ENCODE data around the gene KLHDC4.
"Not testable (repeated sequence)": the region's sequence is repeated elsewhere in the genome, so short reads cannot be mapped to it uniquely, and the experiment has no call there.

Gene KLHDC4

DNA sequence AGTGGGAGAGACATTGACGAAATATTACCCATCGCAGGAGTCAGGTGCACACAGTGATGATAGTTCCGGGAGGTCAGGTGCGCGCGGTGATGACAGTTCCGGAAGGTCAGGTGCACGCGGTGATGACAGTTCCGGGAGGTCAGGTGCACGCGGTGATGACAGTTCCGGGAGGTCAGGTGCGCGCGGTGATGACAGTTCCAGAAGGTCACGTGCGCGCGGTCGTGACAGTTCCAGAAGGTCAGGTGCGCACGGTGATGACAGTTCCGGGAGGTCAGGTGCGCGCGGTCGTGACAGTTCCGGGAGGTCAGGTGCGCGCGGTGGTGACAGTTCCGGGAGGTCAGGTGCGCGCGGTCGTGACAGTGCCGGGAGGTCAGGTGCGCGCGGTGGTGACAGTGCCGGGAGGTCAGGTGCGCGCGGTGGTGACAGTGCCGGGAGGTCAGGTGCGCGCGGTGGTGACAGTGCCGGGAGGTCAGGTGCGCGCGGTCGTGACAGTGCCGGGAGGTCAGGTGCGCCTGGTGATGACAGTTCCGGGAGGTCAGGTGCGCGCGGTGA is 84.7 kb downstream of the KLHDC4 start:
- not testable (repeated sequence) for DNase-seq

DNA sequence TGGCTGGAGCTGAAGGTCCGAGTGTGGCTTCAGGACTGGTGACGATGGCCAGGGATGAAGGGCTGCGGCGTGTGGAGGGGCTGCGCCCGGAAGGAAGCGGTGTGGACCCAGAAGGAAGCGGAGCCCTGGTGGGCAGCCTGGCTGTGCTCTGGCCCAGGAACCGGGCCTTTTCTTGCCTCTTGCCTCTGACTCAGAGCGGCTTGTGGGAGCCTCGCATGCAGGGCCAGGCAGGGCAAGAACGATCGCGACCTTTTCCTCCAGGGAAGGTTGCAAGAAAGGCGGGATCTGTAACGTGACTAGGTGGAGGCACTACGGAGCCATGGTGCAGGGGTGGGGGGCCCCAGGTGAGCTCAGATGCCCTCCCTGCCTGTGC is 85.5 kb downstream of the KLHDC4 start:
- DNase-seq: no peak

- no peak for DNase-seq
Observed at GRCh38 chr16:87679593-87680271, 86.1 kb downstream of the KLHDC4 start.

DNA sequence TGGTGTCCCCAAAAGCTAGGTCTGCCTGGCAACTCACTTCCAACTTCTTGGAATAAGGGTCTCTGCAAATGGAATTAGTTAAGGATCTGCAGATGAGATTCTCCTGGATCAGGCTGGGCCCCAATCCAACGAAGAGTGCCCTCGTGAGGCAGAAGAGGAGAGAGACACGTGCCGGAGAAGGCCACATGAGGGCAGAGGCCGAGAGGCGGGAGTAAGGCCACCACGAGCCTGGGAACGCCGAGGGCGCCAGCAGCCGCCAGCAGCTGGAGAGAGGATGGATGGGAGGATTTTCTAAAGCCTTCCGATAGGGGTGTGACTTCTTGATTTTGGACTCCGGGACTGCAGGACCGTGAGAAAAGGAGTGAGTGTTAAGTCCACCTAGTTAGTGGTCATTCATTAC is 87.2 kb downstream of the KLHDC4 start:
- no peak for DNase-seq

- DNase-seq: no peak
Observed at GRCh38 chr16:87677830-87678229, 88.0 kb downstream of the KLHDC4 start.

DNA sequence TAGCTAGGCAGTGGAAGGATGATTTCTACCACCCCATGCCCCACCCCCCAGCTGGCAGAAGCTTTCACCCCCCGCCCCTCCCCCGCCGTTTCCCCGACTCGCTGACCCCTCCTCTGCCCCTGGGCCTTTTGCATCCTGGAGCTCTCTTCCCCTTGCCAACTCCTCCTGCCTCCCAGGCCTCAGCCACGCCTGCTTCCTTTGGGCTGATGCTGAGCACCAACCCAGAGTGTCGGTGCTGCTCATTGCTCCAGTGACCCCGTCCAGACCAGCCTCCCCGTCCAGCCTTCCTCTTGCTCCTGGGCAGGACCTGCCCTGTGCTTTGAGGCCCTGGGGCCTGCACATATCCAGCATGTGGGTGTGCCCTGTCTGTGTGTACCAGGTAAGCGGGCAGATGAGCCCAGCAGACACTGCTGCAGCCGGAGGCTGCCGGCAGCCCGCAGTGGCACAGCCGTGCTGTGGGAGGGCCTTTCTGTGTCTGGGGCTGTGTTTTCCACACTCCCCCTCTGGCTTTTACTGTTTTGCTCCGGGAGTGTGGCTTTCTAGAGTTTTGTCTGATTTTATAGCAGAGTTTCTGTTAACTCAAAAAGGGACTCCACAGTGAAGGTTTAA is 90.6 kb downstream of the KLHDC4 start:
- no peak for DNase-seq

GRCh38 chr16:87674419-87674818 is 91.4 kb downstream of the KLHDC4 start:
- DNase-seq: no peak

GRCh38 chr16:87671715-87672270 is 94.0 kb downstream of the KLHDC4 start:
- DNase-seq: no peak

DNA sequence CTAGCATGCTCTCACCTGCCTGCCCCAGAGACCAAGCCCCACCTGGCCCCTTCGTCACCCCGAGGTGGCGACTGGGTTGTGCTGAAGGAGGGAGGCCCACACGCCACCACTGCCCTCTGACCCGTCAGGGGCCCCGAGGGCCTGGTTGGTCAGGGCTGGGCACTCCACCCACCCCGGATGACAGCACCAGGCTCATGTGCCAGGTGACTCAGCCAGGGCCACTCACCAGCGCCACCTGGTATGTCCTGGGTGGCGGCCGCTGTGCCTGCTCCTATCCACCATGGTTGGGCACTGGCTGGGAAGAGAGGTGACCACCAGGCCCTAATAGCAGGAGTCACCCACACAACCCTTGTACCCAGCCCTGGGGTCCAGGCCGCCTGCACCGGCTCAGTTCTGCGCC is 94.6 kb downstream of the KLHDC4 start:
- DNase-seq: no peak

DNA sequence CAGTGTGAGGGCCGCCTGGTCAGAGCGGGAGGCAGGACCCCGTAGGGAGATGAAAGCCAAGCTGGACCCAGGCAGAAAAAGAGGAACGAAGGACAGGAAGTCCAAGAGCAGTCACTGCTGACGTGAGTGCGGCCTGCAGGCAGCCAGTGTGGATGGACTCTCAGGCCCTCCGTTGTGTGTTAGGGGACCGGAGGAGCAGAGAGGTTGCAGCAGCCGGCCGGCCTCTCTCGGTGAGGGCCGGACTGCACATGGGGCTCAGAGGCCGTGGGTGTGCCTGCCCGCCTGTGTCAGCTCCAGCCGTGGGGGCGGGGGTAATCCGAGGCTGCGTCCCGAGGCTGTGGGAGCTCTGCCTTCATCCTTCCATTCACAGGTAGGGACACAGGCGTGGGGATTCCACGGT is 96.1 kb downstream of the KLHDC4 start:
- DNase-seq: no peak

DNA sequence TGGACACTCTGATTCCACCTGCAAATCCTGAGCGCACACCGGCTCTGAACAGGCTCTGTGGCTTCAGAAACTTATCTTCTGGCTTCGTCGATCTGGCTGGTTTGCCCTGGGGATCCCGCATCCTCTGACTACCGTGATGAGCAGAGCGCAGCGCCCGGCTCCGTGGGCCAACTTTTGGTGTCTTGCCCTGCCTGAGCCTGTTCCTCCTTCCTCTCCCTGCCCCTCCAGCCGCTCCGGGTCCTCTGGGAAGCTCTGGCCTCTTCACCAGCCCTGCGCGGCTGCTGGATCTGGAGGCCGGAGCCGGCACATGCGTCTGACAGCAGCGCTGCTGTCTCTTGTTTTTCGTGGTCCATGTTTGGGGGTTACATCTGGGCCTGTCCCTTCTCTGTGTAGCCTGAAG is 97.8 kb downstream of the KLHDC4 start:
- no peak for DNase-seq

GRCh38 chr16:87667443-87667842 is 98.3 kb downstream of the KLHDC4 start:
- DNase-seq: no peak

- no peak for DNase-seq
Observed at GRCh38 chr16:87666919-87667318, 98.9 kb downstream of the KLHDC4 start.

DNA sequence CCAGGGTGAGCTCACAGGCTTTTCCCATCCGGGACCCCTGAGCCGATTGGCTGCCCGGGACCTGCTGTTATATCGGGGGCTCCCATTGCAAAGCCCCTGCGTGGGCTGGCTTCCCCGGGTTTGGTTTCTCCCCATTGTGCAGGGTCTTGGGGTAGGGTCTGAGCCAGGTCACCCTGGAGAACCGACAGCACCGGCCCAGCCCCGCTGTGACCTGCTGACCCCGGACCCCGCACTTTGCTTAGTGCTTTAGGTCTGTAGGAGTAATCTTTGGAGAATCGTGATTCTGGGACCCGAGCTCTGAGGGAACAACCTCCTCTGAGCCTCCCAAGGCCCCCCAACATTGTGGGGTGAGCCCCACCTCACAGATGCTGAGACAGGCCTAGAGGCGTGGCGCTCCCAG is 100.6 kb downstream of the KLHDC4 start:
- DNase-seq: no peak

GRCh38 chr16:87664792-87665191 is 101.0 kb downstream of the KLHDC4 start:
- no peak for DNase-seq

- no peak for DNase-seq
Observed at GRCh38 chr16:87662254-87663204, 103.3 kb downstream of the KLHDC4 start.

GRCh38 chr16:87661561-87661960 is 104.2 kb downstream of the KLHDC4 start:
- DNase-seq: peak; percentile 89

DNA sequence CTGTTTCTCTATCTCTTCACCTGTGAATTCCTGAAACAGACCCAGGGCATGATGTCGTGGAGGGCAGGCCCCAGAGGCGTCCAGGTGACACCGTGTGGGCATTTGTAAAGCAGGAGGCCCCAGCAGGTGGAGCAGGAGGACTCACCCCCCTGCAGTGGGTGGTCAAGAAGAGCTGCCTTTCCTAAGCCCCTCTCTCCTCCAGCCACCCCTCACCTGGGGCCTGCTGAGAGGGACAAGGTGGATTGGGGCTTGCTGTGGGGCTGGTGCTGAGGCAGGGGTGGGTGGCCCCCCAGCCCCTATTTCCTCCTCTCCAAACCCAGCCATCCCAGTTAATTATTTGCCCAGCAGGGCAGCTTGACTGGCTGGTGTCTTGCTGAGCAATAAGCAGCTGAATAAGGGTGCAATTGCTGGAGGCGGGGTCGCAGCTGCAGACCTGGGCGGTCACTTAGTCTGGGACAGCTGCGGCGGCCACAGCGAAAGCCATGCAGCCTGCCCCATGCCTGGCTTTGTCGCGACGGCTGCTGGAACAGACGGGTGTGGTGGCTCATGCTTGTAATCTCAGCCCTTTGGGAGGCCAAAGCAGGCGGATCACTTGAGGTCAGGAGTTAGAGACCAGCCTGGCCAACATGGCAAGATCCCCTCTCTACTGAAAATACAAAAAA is 107.1 kb downstream of the KLHDC4 start:
- DNase-seq: no peak

Data from GF-D8 (cell line).